Endothelial cell (in vitro differentiated cells): ENCODE results near the gene ADARB2. TPM values are rescaled to one million over a fixed set of nuclear protein-coding genes. Genes with fewer than 3 reads are reported as not detected.

Source experiments
- DNase-seq: peaks from one replicate; pipeline ENCODE4 v3.0.0; 2021; ENCODE audit warnings: low spot score
- H3K27ac Mint-ChIP-seq: one replicate; pipeline ENCODE4 v1.8.0; 2021; ENCODE audit warnings: mixed read lengths, inconsistent platforms; ENCODE audit not compliant: unreplicated experiment
- H3K27me3 Mint-ChIP-seq: one replicate; pipeline ENCODE4 v1.8.0; 2021; ENCODE audit warnings: mild to moderate bottlenecking, moderate library complexity, mixed read lengths, inconsistent platforms; ENCODE audit not compliant: unreplicated experiment
- H3K36me3 Mint-ChIP-seq: one replicate; pipeline ENCODE4 v1.8.0; 2021; ENCODE audit warnings: mild to moderate bottlenecking, low read depth, mixed read lengths, inconsistent platforms; ENCODE audit not compliant: unreplicated experiment
- H3K4me1 Mint-ChIP-seq: one replicate; pipeline ENCODE4 v1.8.0; 2021; ENCODE audit warnings: mild to moderate bottlenecking, mixed read lengths, inconsistent platforms; ENCODE audit not compliant: unreplicated experiment
- H3K4me3 Mint-ChIP-seq: one replicate; pipeline ENCODE4 v1.8.0; 2021; ENCODE audit warnings: mild to moderate bottlenecking, mixed read lengths, inconsistent platforms; ENCODE audit not compliant: unreplicated experiment
- H3K9me3 Mint-ChIP-seq: one replicate; pipeline ENCODE4 v1.8.0; 2021; ENCODE audit warnings: mixed read lengths, inconsistent platforms; ENCODE audit not compliant: unreplicated experiment
- CTCF ChIP-seq: fragments of 200-600 bp; sonication (generic); IDR thresholded peaks from one replicate; pipeline ENCODE4 v1.5.0; 2021; ENCODE audit warnings: antibody characterized with exemption; ENCODE audit not compliant: unreplicated experiment
- total RNA-seq: library from RNA; stranded (reverse); fragmentation: NEBNext Ultra II Directional; extraction: Animal tissue kit (Norgen Biotek cat#: 25700); gene quantifications from one replicate; pipeline ENCODE4 v1.2.1, GENCODE V29; 2021; ENCODE audit not compliant: unreplicated experiment

ADARB2 gene
- total RNA-seq, 1 donor from 2014 or later = 54.9 TPM

GRCh38 chr10:1660386-1660785, 76.9 kb downstream of the ADARB2 start:
- H3K27ac Mint-ChIP-seq = no peak overlapping the region
- no peak for TF ChIP-seq CTCF
- H3K27me3 Mint-ChIP-seq = peaks cover 6% of the 10 kb centered on the region
- H3K9me3 Mint-ChIP-seq = no peaks in the 10 kb centered on the region
- no peaks in the 10 kb centered on the region for H3K36me3 Mint-ChIP-seq
- no peak for DNase-seq
- H3K4me3 Mint-ChIP-seq = no peak overlapping the region
- peaks cover 2% of the 10 kb centered on the region for H3K4me1 Mint-ChIP-seq

- no peak overlapping the region for H3K4me3 Mint-ChIP-seq
- no peaks in the 10 kb centered on the region for H3K36me3 Mint-ChIP-seq
- H3K9me3 Mint-ChIP-seq = no peaks in the 10 kb centered on the region
- H3K27me3 Mint-ChIP-seq = peaks cover 6% of the 10 kb centered on the region
- no peak for TF ChIP-seq CTCF
- H3K4me1 Mint-ChIP-seq = peaks cover 2% of the 10 kb centered on the region
- H3K27ac Mint-ChIP-seq = no peak overlapping the region
- DNase-seq = no peak
These were observed 78.0 kb downstream of the ADARB2 start for GRCh38 chr10:1659221-1659791.

- TF ChIP-seq CTCF = no peak
- no peak overlapping the region for H3K27ac Mint-ChIP-seq
- no peak for DNase-seq
These were observed 78.7 kb downstream of the ADARB2 start for GRCh38 chr10:1658658-1659057.

GRCh38 chr10:1657479-1657878, 79.8 kb downstream of the ADARB2 start:
- Mint-ChIP-seq H3K36me3 (no peaks in the 10 kb centered on the region), H3K27me3 (peaks cover 6% of the 10 kb centered on the region), H3K4me3 (no peak overlapping the region), H3K9me3 (no peaks in the 10 kb centered on the region), H3K4me1 (peaks cover 2% of the 10 kb centered on the region), H3K27ac (no peak overlapping the region)
- TF ChIP-seq CTCF = no peak
- DNase-seq = no peak

More at GRCh38 chr10:1658658-1659057, 78.7 kb downstream of the ADARB2 start:
- H3K27me3 Mint-ChIP-seq = peaks cover 6% of the 10 kb centered on the region
- no peaks in the 10 kb centered on the region for H3K9me3 Mint-ChIP-seq
- no peaks in the 10 kb centered on the region for H3K36me3 Mint-ChIP-seq
- H3K4me3 Mint-ChIP-seq = no peak overlapping the region
- peaks cover 2% of the 10 kb centered on the region for H3K4me1 Mint-ChIP-seq

- no peak overlapping the region for H3K27ac Mint-ChIP-seq
- no peak for TF ChIP-seq CTCF
- peaks cover 5% of the 10 kb centered on the region for H3K27me3 Mint-ChIP-seq
- DNase-seq = no peak
- H3K9me3 Mint-ChIP-seq = no peaks in the 10 kb centered on the region
- no peak overlapping the region for H3K4me3 Mint-ChIP-seq
- no peaks in the 10 kb centered on the region for H3K36me3 Mint-ChIP-seq
- H3K4me1 Mint-ChIP-seq = peaks cover 2% of the 10 kb centered on the region
These were observed 82.0 kb downstream of the ADARB2 start for GRCh38 chr10:1655367-1655766.
